GM21381 (cell line): ENCODE data around the gene OCIAD2.
"Not testable (repeated sequence)": the region's sequence is repeated elsewhere in the genome, so short reads cannot be mapped to it uniquely, and the experiment has no call there.

Experiments
- ATAC-seq: cut with Tn5 transposase; IDR thresholded peaks from one replicate; pipeline ENCODE4 v1.9.1; 2021; ENCODE audit warnings: mild to moderate bottlenecking, moderate library complexity; ENCODE audit not compliant: unreplicated experiment

Gene OCIAD2

DNA sequence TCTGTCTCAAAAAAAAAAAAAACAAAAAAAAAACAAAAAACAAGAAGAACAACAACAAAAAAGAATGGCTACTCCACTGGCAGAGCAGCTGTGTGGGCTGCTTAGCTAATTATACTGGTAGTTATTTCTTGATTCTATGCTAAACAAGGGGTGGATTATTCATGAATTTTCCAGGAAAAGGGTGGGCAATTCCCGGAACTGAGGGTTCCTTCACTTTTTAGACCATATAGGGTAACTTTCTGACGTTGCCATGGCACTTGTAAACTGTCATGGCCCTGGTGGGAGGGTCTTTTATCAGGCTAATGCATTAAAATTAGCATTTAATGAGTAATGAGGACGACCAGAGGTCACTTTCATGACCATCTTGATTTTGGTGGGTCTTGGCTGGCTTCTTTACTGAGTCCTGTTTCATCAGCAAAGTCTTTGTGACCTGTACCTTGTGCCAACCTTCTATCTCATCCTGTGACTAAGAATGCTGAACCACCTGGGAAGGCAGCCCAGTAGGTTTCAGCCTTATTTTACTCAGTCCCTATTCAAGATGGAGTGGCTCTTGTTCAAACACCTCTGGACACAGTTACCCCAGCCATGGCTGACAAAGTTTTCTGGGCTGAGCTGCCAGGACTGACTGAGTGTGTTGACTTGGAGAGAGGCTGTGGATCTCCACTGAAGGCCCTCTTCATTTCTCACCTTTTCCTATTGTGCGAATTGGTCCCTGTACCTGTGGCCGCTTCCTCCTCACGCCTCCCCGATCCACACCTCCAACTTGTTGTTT, 1.3 kb upstream of the OCIAD2 start:
- ATAC-seq, result no peak

- ATAC-seq, result no peak
Measured at GRCh38 chr4:48905363-48906015, 1.1 kb downstream of the OCIAD2 start.

DNA sequence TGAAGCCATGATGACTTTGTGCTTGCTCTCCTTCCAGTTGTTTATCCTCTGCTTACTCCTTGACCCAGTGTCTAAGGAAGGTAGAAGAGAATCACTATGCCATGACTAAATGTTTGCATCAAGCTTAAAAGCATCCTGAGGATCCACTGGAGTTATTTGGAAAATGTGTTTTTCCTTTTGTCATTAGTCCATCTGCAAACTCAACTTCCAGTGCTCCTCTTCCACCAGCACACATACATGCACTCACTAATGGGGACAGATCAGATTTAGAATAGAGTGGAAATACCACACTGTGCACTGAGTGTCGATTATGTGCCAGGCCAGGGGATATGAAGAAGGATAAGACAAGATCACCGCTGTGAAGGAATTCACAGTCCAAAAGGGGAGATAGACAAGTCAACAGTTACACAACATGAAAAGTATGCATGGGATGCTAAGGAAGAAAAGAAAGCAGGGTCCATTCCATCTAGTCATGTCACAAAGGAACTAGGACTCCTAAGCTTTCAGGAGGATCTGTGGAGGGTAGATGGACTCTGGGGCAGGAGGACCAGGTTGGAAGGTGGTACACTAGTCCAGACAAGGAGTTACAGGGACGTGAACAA, 1.9 kb downstream of the OCIAD2 start:
- no peak for ATAC-seq

DNA sequence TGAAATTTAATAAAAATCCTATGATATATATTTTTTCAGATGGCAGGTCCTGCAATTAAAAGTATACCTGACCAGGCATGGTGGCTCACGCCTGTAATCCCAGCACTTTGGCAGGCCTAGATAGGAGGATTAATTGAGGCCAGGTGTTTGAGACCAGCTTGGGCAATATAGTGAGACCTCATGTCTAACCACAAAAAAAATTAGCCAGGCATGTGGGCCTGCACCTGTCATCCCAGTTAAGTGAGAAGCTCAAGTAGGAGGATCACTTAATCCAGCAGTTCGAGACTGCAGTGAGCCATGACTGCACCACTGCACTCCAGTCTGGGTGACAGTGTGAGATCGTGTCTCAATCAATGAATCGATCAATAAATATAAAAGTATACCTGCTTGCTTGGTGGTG, 2.5 kb downstream of the OCIAD2 start:
- no peak for ATAC-seq

DNA sequence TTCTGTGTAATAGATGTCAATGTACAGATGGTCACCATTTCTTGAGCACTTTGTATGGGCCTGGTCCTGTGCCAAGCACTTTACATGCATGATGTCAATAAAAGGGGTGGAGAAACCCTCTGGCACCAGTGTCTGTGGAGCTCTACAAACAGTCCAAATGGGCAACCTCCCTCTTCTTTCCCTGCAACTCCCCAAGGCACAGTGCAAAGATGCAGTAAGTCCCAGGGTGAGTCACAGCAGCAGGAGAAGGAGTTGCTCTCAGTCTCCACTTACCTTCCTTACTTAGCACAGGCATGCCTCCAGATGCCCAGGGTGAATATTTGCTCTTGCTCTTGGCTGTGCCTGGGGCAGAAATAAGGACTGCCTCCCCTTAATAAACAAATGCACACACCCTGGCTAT, 4.3 kb downstream of the OCIAD2 start:
- ATAC-seq, result no peak

GRCh38 chr4:48901196-48901595, 5.4 kb downstream of the OCIAD2 start:
- no peak for ATAC-seq

GRCh38 chr4:48899950-48900349, 6.6 kb downstream of the OCIAD2 start:
- no peak for ATAC-seq

- no peak for ATAC-seq
Measured at GRCh38 chr4:48899432-48899749, 7.2 kb downstream of the OCIAD2 start.

GRCh38 chr4:48898733-48899431, 7.7 kb downstream of the OCIAD2 start:
- ATAC-seq, result peak; percentile 69

GRCh38 chr4:48896845-48897244, 9.7 kb downstream of the OCIAD2 start:
- no peak for ATAC-seq

GRCh38 chr4:48891028-48891619, 15.4 kb downstream of the OCIAD2 start:
- ATAC-seq, result no peak

GRCh38 chr4:48889750-48890149, 16.8 kb downstream of the OCIAD2 start:
- not testable (repeated sequence) for ATAC-seq

DNA sequence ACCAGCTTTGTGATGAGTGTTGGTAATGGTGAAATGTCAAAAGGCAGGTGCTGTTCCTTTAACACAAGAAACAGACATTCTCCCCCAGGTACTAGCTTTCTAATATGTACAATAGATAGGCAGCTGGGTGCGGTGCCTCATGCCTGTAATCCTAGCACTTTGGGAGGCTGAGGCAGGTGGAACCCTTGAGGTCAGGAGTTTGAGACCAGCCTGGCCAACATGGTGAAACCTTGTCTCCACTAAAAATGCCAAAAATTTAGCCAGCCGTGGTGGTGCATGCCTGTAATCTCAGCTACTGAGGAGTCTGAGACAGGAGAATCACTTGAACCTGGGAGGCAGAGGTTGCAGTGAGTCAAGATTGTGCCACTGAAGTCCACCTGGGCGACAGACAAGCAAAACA, 24.9 kb downstream of the OCIAD2 start:
- ATAC-seq, result not testable (repeated sequence)

- no peak for ATAC-seq
Measured at GRCh38 chr4:48879561-48880442, 26.8 kb downstream of the OCIAD2 start.

DNA sequence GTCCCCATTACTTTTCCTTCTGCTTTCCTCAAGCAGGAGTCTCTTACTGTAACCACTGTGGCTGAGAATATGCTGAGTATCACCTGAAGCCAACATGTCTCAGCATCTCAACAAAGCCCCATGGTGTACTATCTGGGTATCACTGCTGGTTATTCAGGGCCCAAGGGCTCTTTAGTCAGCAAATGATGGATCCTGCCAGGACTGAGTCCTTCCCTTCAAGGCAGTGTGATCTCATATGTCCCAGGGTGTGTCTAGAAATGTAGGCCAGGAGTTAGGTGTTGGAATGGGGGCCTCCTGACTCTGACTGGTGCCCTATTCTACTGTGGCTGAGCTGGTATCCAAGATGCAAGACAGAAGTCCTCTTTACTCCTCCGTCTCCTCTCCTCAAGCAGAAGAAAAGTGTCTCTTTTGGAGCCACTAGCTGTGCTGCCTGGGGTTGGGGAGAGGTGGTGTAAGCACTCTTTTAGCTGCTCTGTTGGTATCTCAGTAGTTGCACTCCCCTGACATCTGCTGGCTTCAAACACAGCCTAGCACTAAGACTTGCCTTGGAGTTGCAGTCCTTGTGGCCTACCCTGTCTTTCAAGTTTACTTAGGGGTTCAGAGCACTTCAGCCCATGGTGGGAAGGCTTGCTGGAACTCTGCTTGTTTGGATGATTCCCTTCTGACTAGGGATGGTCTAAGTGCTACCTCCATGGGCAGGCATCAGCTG, 28.6 kb downstream of the OCIAD2 start:
- ATAC-seq, result no peak

- ATAC-seq, result not testable (repeated sequence)
Measured at GRCh38 chr4:48864696-48865095, 41.9 kb downstream of the OCIAD2 start.

DNA sequence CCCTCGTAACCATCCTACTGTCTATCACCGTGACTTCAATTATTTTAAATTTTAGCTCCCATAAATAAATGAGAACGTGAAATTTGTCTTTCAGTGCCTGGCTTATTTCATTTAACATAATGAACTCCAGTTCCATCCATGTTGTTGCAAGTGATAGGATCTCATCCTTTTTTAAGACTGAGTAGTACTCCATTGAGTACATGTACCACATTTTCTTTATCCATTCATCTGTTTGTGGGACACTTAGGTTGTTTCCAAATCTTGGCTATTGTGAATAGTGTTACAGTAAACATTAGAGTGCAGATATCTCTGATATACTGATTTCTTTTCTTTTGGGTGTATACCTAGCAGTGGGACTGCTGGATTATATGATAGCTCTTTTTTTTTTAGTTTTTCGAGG, 42.8 kb downstream of the OCIAD2 start:
- ATAC-seq, result no peak

DNA sequence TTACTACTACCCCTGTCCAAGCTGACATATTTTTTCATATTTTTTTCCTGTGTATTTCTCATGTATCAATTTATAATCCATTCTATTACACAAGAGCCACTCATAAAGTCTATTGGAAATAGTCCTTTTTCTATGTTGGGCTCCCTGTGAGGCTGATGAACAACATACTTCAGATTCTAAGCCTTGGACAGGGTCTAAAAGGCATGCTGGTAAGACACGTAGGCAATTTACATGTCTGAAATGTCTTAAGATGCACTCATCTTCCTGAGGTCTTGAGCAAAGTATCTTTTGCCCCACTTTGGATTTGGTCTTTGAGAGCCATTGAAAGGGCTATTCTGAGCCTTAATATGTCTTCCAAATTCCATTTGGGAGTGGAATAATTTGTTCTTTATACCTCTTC, 43.9 kb downstream of the OCIAD2 start:
- no peak for ATAC-seq

GRCh38 chr4:48862038-48862437, 44.5 kb downstream of the OCIAD2 start:
- ATAC-seq, result no peak

DNA sequence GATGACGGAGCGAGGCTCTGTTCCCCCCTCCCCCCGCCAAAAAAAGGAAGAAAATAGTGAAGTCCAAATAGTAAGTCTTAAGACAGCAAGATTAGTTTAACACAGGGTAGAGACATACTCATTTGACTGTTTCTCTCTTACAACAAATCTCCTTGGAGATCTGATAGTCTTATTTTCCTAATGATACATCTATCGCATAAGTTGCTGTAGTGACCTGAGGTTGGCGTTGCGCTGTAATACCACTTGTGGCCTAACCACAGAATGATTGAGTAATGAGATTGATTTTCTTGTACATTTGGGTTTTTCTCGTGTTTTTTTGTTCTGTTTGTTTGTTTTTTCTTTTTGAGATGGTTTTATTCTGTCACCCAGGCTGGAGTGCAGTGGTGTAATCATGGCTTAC, 48.4 kb downstream of the OCIAD2 start:
- ATAC-seq, result no peak
